ENCODE measurements around the gene SPARC.

DNA sequence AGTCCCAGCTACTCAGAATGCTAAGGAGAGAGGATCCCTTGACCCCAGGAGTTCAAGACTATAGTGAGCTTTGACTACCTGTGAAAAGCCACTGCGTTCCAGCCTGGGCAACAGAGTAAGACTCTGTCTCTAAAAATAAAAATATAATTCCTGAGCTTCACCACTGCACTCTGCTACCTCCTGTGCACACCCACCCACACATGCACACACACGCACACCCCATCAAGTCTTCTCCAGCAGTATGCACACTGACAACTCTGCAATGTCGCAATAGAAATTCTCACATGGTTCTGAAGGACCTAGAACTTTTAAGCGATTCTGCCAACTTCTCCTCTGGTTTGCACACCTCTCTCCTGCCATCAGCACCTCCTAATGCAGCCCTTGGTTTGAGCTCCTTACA lies 48.1 kb downstream of the SPARC start:
- TF ChIP-seq, protein P1, sequence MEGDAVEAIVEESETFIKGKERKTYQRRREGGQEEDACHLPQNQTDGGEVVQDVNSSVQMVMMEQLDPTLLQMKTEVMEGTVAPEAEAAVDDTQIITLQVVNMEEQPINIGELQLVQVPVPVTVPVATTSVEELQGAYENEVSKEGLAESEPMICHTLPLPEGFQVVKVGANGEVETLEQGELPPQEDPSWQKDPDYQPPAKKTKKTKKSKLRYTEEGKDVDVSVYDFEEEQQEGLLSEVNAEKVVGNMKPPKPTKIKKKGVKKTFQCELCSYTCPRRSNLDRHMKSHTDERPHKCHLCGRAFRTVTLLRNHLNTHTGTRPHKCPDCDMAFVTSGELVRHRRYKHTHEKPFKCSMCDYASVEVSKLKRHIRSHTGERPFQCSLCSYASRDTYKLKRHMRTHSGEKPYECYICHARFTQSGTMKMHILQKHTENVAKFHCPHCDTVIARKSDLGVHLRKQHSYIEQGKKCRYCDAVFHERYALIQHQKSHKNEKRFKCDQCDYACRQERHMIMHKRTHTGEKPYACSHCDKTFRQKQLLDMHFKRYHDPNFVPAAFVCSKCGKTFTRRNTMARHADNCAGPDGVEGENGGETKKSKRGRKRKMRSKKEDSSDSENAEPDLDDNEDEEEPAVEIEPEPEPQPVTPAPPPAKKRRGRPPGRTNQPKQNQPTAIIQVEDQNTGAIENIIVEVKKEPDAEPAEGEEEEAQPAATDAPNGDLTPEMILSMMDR (IDR thresholded peaks at IDR 0.05): no peak
- TF ChIP-seq POLR2A (IDR thresholded peaks at IDR 0.05): no peak
